Skeletal muscle tissue (tissue), 4 donors: Measurements from ENCODE around the gene DHRS13. TPM values are rescaled to one million over a fixed set of nuclear protein-coding genes. Genes with fewer than 3 reads are reported as not detected.
A peak's percentile ranks its signal among the peaks of the same experiment; 100 is the strongest.
"Not testable (repeated sequence)": the region's sequence is repeated elsewhere in the genome, so short reads cannot be mapped to it uniquely, and the experiment has no call there.

ENCODE experiments used
- H3K27ac ChIP-seq: one replicate; pipeline ENCODE4 v1.7.0; 2013; ENCODE audit warnings: mild to moderate bottlenecking, low read depth, low read length, inconsistent platforms
- H3K27me3 ChIP-seq, 3 donors: one replicate each; pipeline ENCODE4 v1.7.0; 2013; ENCODE audit warnings: low read length in 3 of 3; ENCODE audit not compliant: control insufficient read depth in 3 of 3, insufficient read depth in 3 of 3
- H3K36me3 ChIP-seq, 3 donors: one replicate each; pipeline ENCODE4 v1.7.0; 2013; ENCODE audit warnings: low read length in 3 of 3; ENCODE audit not compliant: control insufficient read depth in 3 of 3, insufficient read depth in 3 of 3
- H3K4me1 ChIP-seq, 3 donors: one replicate each; pipeline ENCODE4 v1.7.0; 2013; ENCODE audit warnings: low read length in 3 of 3, mild to moderate bottlenecking in 3 of 3; ENCODE audit not compliant: control insufficient read depth in 3 of 3, insufficient read depth in 3 of 3
- H3K4me3 ChIP-seq, 3 donors: one replicate each; pipeline ENCODE4 v1.7.0; 2013; ENCODE audit warnings: low read length in 3 of 3
- H3K9ac ChIP-seq, 3 donors: one replicate each; pipeline ENCODE4 v1.7.0; 2013; ENCODE audit warnings: low read length in 3 of 3, mild to moderate bottlenecking in 3 of 3, moderate library complexity in 2 of 3, low read depth in 1 of 3
- H3K9me3 ChIP-seq, 3 donors: one replicate each; pipeline ENCODE4 v1.7.0; 2013; ENCODE audit warnings: low read length in 3 of 3; ENCODE audit not compliant: control insufficient read depth in 3 of 3
- total RNA-seq: library from RNA; depleted of rRNA; stranded (reverse); fragments of >200 nt; gene quantifications from one replicate; pipeline ENCODE4 v1.2.3, GENCODE V29; 2014
- donor health status: Osteomylitis.

DHRS13 gene
- total RNA-seq, 1 donor from 2014 or later, result 5.7 TPM

GRCh38 chr17:28896884-28897768, 5.8 kb downstream of the DHRS13 start, which contains the start of gene FLOT2:
TSS of gene FLOT2 (minus strand) at chr17:28897733. CDS start at chr17:28897574, 159 bp downstream.
- Histone ChIP-seq H3K4me1 (peaks cover 23 to 41% (median 28%) of the 10 kb centered on the region in 3 donors), H3K9me3 (no peaks in the 10 kb centered on the region), H3K9ac (peak within 1 kb of the TSS; percentile 86 to 96 (median 93)), H3K4me3 (peak within 1 kb of the TSS; percentile 91 to 93 (median 92)), H3K27ac (peak within 1 kb of the TSS; percentile 90), H3K36me3 (peaks cover 0 to 2% (median 0%) of the 10 kb centered on the region in 3 donors), H3K27me3 (no peaks in the 10 kb centered on the region)

- peaks cover 28 to 40% (median 31%) of the 10 kb centered on the region in 3 donors for H3K4me1 ChIP-seq
Measured at GRCh38 chr17:28896491-28896883, 6.4 kb downstream of the DHRS13 start.

GRCh38 chr17:28895794-28896447, 7.0 kb downstream of the DHRS13 start:
- peak overlapping the region; percentile 90 for H3K27ac ChIP-seq
- H3K36me3 ChIP-seq, result peaks cover 0 to 2% (median 0%) of the 10 kb centered on the region in 3 donors
- H3K9ac ChIP-seq, result peak overlapping the region; percentile 86 to 96 (median 93)

More at GRCh38 chr17:28896491-28896883, 6.4 kb downstream of the DHRS13 start:
- Histone ChIP-seq H3K27ac (peak overlapping the region; percentile 90), H3K9ac (peak overlapping the region; percentile 86 to 96 (median 93)), H3K27me3 (no peaks in the 10 kb centered on the region), H3K4me3 (peak overlapping the region; percentile 76 to 93 (median 91)), H3K36me3 (peaks cover 0 to 2% (median 0%) of the 10 kb centered on the region in 3 donors), H3K9me3 (no peaks in the 10 kb centered on the region)

GRCh38 chr17:28893248-28894183, 9.4 kb downstream of the DHRS13 start:
- Histone ChIP-seq H3K4me1 (peaks cover 32 to 45% (median 34%) of the 10 kb centered on the region in 3 donors), H3K9ac (peak overlapping the region in 2 of 3 donors; percentile 45 to 51), H3K27ac (peak overlapping the region; percentile 47)
- not testable (repeated sequence) for H3K9me3 ChIP-seq, H3K36me3 ChIP-seq, H3K4me3 ChIP-seq, H3K27me3 ChIP-seq

More at GRCh38 chr17:28895794-28896447, 7.0 kb downstream of the DHRS13 start:
- H3K27me3 ChIP-seq, result no peaks in the 10 kb centered on the region
- peak overlapping the region in 1 of 3 donors; percentile 76 for H3K4me3 ChIP-seq
- no peaks in the 10 kb centered on the region for H3K9me3 ChIP-seq
- H3K4me1 ChIP-seq, result peaks cover 34 to 46% (median 34%) of the 10 kb centered on the region in 3 donors

- Histone ChIP-seq H3K36me3 (peaks cover 4 to 13% (median 5%) of the 10 kb centered on the region in 3 donors), H3K9ac (no peak overlapping the region), H3K27me3 (no peaks in the 10 kb centered on the region), H3K4me3 (no peak overlapping the region), H3K4me1 (peaks cover 23 to 35% (median 26%) of the 10 kb centered on the region in 3 donors), H3K9me3 (no peaks in the 10 kb centered on the region), H3K27ac (no peak overlapping the region)
Measured at GRCh38 chr17:28892024-28892423, 10.9 kb downstream of the DHRS13 start.

- H3K27ac ChIP-seq, result no peak overlapping the region
- H3K9me3 ChIP-seq, result no peaks in the 10 kb centered on the region
- H3K36me3 ChIP-seq, result peaks cover 5 to 18% (median 7%) of the 10 kb centered on the region in 3 donors
- H3K27me3 ChIP-seq, result no peaks in the 10 kb centered on the region
- H3K4me1 ChIP-seq, result peaks cover 18 to 30% (median 20%) of the 10 kb centered on the region in 3 donors
- H3K9ac ChIP-seq, result no peak overlapping the region
- H3K4me3 ChIP-seq, result no peak overlapping the region
Measured at GRCh38 chr17:28891201-28891600, 11.7 kb downstream of the DHRS13 start.

- no peak overlapping the region for H3K27ac ChIP-seq
- no peaks in the 10 kb centered on the region for H3K9me3 ChIP-seq
- H3K27me3 ChIP-seq, result no peaks in the 10 kb centered on the region
- peaks cover 15 to 24% (median 18%) of the 10 kb centered on the region in 3 donors for H3K4me1 ChIP-seq
- H3K9ac ChIP-seq, result no peak overlapping the region
- peaks cover 13 to 30% (median 14%) of the 10 kb centered on the region in 3 donors for H3K36me3 ChIP-seq
- no peak overlapping the region for H3K4me3 ChIP-seq
Measured at GRCh38 chr17:28889996-28890395, 12.9 kb downstream of the DHRS13 start.

GRCh38 chr17:28888832-28889231, 14.0 kb downstream of the DHRS13 start:
- Histone ChIP-seq H3K4me1 (peaks cover 15 to 22% (median 18%) of the 10 kb centered on the region in 3 donors), H3K9me3 (no peaks in the 10 kb centered on the region), H3K27me3 (no peaks in the 10 kb centered on the region), H3K27ac (no peak overlapping the region), H3K9ac (no peak overlapping the region), H3K4me3 (no peak overlapping the region), H3K36me3 (peaks cover 22 to 41% (median 23%) of the 10 kb centered on the region in 3 donors)

- Histone ChIP-seq H3K27ac (no peak overlapping the region), H3K9me3 (no peaks in the 10 kb centered on the region), H3K4me3 (no peak overlapping the region), H3K27me3 (no peaks in the 10 kb centered on the region), H3K36me3 (peaks cover 26 to 44% (median 28%) of the 10 kb centered on the region in 3 donors), H3K9ac (no peak overlapping the region), H3K4me1 (peaks cover 10 to 17% (median 17%) of the 10 kb centered on the region in 3 donors)
Measured at GRCh38 chr17:28887871-28888471, 14.9 kb downstream of the DHRS13 start.
